K562 (cell line): ENCODE measurements around the gene SOWAHC. TPM values are rescaled to one million over a fixed set of nuclear protein-coding genes. Genes with fewer than 3 reads are reported as not detected.

ENCODE experiments used
- NCOA6 ChIP-seq: fragments of 450-650 bp; IDR thresholded peaks from 2 replicates; pipeline ENCODE4 v1.6.1; 2017; ENCODE audit warnings: mild to moderate bottlenecking
- NR0B1 ChIP-seq: fragments of 450-650 bp; IDR thresholded peaks from one replicate; pipeline ENCODE4 v1.6.1; 2018; ENCODE audit warnings: mild to moderate bottlenecking, moderate library complexity; ENCODE audit not compliant: partially characterized antibody
- ZNF318 ChIP-seq, 2 experiments: fragments of 450-650 bp; IDR thresholded peaks; 2 replicates each; pipeline ENCODE4 v1.6.1; 2016; ENCODE audit warnings: mild to moderate bottlenecking in 2 of 2, borderline replicate concordance in 1 of 2, low read depth in 1 of 2, moderate library complexity in 1 of 2
- polyA plus RNA-seq, 8 experiments: library from polyadenylated mRNA; depleted of rRNA in 4 of 8; stranded (reverse) in 5 of 8; unstranded in 3 of 8; fragments of >200 nt; fragmentation: Nextera tagmentation in 2 of 8; fragmentation: Illumina TruSeq in 1 of 8; extraction: Ambion mirVana in 2 of 8; extraction: Trizol in 1 of 8; gene quantifications; 2 replicates each; pipeline versions ENCODE4 v1.2.1 to v1.2.3, GENCODE V29; 2011 to 2014; ENCODE audit warnings: inconsistent platforms in 1 of 8, missing spikeins in 1 of 8
- total RNA-seq, 7 experiments: library from RNA; depleted of rRNA in 6 of 7; stranded (reverse); fragments of >200 nt in 6 of 7; fragmentation: Illumina TruSeq in 2 of 7; extraction: Trizol in 2 of 7; gene quantifications; 2 replicates each; pipeline versions ENCODE4 v1.2.1 to v1.2.3, GENCODE V29; 2011 to 2021; ENCODE audit warnings: low replicate concordance in 1 of 7

The SOWAHC gene
- total and polyA plus RNA-seq, 9 of the 15 experiments (the other 6 are each of a cell fraction or from before 2014, with no cell fraction given), result 0.04 TPM; not detected in 8

GRCh38 chr2:109660046-109660860 lies 46.1 kb downstream of the SOWAHC start (continued):
- TF ChIP-seq ZNF318 (IDR thresholded peaks at IDR 0.05; ENCODE audit: borderline replicate concordance in 1 of 2, low read depth in 1 of 2) (no peak), NCOA6 (no peak), NR0B1 (no peak)
